SJSA1 (cell line): Measurements from ENCODE around the gene PIP4K2A. TPM values are rescaled to one million over a fixed set of nuclear protein-coding genes. Genes with fewer than 3 reads are reported as not detected.

Experiments used
- DNase-seq, 2 experiments: peaks; one replicate each; pipeline ENCODE4 v3.0.0-alpha.2; 2015 to 2020; ENCODE audit warnings: low spot score in 2 of 2, low read depth in 1 of 2
- H3K27ac ChIP-seq: fragments of 250-450 bp; sonication (Bioruptor Pico); 2 replicates; pipeline ENCODE4 v1.5.1; 2020; ENCODE audit warnings: mild to moderate bottlenecking, moderate library complexity
- H3K27me3 ChIP-seq: fragments of 250-450 bp; sonication (Bioruptor Pico); replicated peaks from 2 replicates; pipeline ENCODE4 v1.5.1; 2020; ENCODE audit warnings: mild to moderate bottlenecking, moderate library complexity
- H3K36me3 ChIP-seq: fragments of 250-450 bp; sonication (Bioruptor Pico); 2 replicates; pipeline ENCODE4 v1.5.1; 2020; ENCODE audit warnings: mild to moderate bottlenecking
- H3K4me1 ChIP-seq: fragments of 250-450 bp; sonication (Bioruptor Pico); replicated peaks from 2 replicates; pipeline ENCODE4 v1.6.1; 2021; ENCODE audit warnings: mild to moderate bottlenecking
- H3K4me3 ChIP-seq: fragments of 250-450 bp; sonication (Bioruptor Pico); 2 replicates; pipeline ENCODE4 v1.5.1; 2020; ENCODE audit warnings: mild to moderate bottlenecking
- H3K9me3 ChIP-seq: fragments of 250-450 bp; sonication (Bioruptor Pico); replicated peaks from 2 replicates; pipeline ENCODE4 v1.5.1; 2020; ENCODE audit warnings: mild to moderate bottlenecking
- total RNA-seq: library from RNA; depleted of rRNA; stranded (reverse); fragments of >200 nt; shearing (Covaris generic); gene quantifications from 2 replicates; pipeline ENCODE4 v1.2.3, GENCODE V29; 2014

The PIP4K2A gene
- total RNA-seq, 1 experiment from 2014 or later, result 51.7 TPM

DNA sequence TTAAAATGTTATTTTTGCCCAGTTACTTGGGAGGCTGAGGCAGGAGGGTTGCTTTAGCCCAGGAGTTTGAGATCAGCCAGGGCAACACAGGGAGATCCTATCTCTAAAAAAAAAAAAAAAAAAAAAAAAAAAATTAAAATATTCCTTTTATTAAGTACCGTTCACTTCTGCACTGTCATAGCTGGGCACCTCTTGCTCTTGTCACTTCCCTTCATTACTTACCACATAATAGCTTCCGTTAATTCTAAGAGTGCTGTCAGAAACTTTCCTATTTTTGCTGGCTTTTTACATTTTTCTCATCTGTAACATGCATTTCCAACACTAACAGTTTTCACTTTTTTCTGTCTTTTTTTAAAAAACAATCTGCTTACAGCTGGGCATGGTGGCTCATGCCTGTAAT is 132.9 kb downstream of the PIP4K2A start:
- 0 out of 2 replicates have a peak, but pooled peaks cover 3% of the 10 kb centered on the region for H3K4me1 ChIP-seq
- H3K27ac ChIP-seq, result no peak overlapping the region
- no peaks in the 10 kb centered on the region for H3K27me3 ChIP-seq
- H3K9me3 ChIP-seq, result no peaks in the 10 kb centered on the region
- H3K36me3 ChIP-seq, result peaks cover 13% of the 10 kb centered on the region; the same call in 1 of the 2 replicates
- no peak overlapping the region for H3K4me3 ChIP-seq
- no peak for DNase-seq

GRCh38 chr10:22580711-22581110 is 133.7 kb downstream of the PIP4K2A start:
- no peak overlapping the region for H3K4me3 ChIP-seq
- H3K27me3 ChIP-seq, result no peaks in the 10 kb centered on the region
- H3K9me3 ChIP-seq, result no peaks in the 10 kb centered on the region
- H3K36me3 ChIP-seq, result peaks cover 13% of the 10 kb centered on the region; the same call in 1 of the 2 replicates
- H3K27ac ChIP-seq, result no peak overlapping the region
- no peak for DNase-seq
- 0 out of 2 replicates have a peak, but pooled peaks cover 3% of the 10 kb centered on the region for H3K4me1 ChIP-seq

DNA sequence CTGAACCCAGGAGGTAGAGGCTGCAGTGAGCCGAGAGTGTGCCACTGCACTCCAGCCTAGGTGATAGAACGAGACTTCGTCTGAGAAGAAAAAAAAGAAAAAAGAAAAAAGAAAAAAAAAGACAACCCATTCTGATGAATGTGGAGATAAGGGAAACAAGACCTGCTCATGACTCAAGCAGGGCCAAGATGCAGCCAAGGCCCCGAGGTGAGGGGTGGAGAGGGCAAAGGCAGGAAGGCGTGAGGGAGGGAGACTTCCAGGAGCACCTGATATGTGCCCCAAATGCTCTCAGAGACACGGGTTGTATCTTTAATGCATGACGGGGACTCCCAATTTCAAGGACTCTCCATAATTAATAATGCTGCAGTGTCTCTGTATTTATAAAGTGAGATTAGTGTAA is 134.6 kb downstream of the PIP4K2A start:
- H3K27me3 ChIP-seq, result no peaks in the 10 kb centered on the region

GRCh38 chr10:22573820-22574569 is 140.4 kb downstream of the PIP4K2A start:
- Histone ChIP-seq H3K4me1 (no peaks in the 10 kb centered on the region), H3K4me3 (no peak overlapping the region), H3K27me3 (no peaks in the 10 kb centered on the region), H3K27ac (no peak overlapping the region), H3K9me3 (no peaks in the 10 kb centered on the region), H3K36me3 (peaks cover 18% of the 10 kb centered on the region)
- DNase-seq, result peak in 1 of 2 experiments; percentile 28

More for the DNA sequence above, 134.6 kb downstream of the PIP4K2A start:
- DNase-seq, result no peak
- Histone ChIP-seq H3K27ac (no peak overlapping the region), H3K36me3 (peaks cover 13% of the 10 kb centered on the region; the same call in 1 of the 2 replicates), H3K4me3 (no peak overlapping the region), H3K9me3 (no peaks in the 10 kb centered on the region), H3K4me1 (0 out of 2 replicates have a peak, but pooled peaks cover 3% of the 10 kb centered on the region)

- no peak overlapping the region for H3K4me3 ChIP-seq
- DNase-seq, result no peak
- no peaks in the 10 kb centered on the region for H3K4me1 ChIP-seq
- peaks cover 22% of the 10 kb centered on the region for H3K36me3 ChIP-seq
- H3K27ac ChIP-seq, result no peak overlapping the region
- no peaks in the 10 kb centered on the region for H3K9me3 ChIP-seq
- H3K27me3 ChIP-seq, result no peaks in the 10 kb centered on the region
Observed at GRCh38 chr10:22570733-22571430, 143.5 kb downstream of the PIP4K2A start.

- H3K4me1 ChIP-seq, result no peaks in the 10 kb centered on the region
- H3K36me3 ChIP-seq, result peaks cover 22% of the 10 kb centered on the region
- H3K4me3 ChIP-seq, result no peak overlapping the region
- H3K27me3 ChIP-seq, result no peaks in the 10 kb centered on the region
- DNase-seq, result no peak
- no peaks in the 10 kb centered on the region for H3K9me3 ChIP-seq
- H3K27ac ChIP-seq, result no peak overlapping the region
Observed at GRCh38 chr10:22570234-22570633, 144.1 kb downstream of the PIP4K2A start.

- Histone ChIP-seq H3K4me3 (no peak overlapping the region), H3K36me3 (peaks cover 34% of the 10 kb centered on the region), H3K9me3 (no peaks in the 10 kb centered on the region), H3K27ac (no peak overlapping the region), H3K4me1 (no peaks in the 10 kb centered on the region), H3K27me3 (no peaks in the 10 kb centered on the region)
- DNase-seq, result no peak
Observed at GRCh38 chr10:22568928-22569327, 145.4 kb downstream of the PIP4K2A start.

DNA sequence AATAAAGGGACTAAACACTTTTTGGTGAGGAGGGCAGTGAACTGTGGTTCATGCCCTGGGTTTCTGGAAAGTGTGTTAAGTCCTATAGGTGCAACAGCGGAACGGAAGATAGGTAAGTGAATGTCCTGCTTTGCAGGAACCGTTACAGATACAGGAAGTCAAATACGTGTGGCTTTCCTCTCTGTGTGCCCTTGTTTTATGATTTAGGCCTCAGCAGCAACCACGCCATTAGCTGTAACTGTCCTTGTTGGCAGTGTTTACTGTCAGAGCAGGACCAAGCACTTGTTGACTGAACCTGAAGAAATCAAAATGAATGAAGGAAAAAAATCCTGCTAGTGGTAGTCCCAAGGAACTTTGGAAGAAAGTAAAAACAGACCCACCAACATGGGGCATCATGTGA is 150.3 kb downstream of the PIP4K2A start:
- Histone ChIP-seq H3K27me3 (no peaks in the 10 kb centered on the region), H3K27ac (no peak overlapping the region), H3K4me3 (no peak overlapping the region), H3K4me1 (no peaks in the 10 kb centered on the region), H3K36me3 (peaks cover 25% of the 10 kb centered on the region), H3K9me3 (no peaks in the 10 kb centered on the region)
- DNase-seq, result no peak

GRCh38 chr10:22561909-22562308 is 152.5 kb downstream of the PIP4K2A start:
- H3K4me1 ChIP-seq, result no peaks in the 10 kb centered on the region
- DNase-seq, result no peak
- no peaks in the 10 kb centered on the region for H3K9me3 ChIP-seq
- H3K4me3 ChIP-seq, result no peak overlapping the region
- H3K36me3 ChIP-seq, result peaks cover 19% of the 10 kb centered on the region
- H3K27ac ChIP-seq, result no peak overlapping the region
- H3K27me3 ChIP-seq, result no peaks in the 10 kb centered on the region

DNA sequence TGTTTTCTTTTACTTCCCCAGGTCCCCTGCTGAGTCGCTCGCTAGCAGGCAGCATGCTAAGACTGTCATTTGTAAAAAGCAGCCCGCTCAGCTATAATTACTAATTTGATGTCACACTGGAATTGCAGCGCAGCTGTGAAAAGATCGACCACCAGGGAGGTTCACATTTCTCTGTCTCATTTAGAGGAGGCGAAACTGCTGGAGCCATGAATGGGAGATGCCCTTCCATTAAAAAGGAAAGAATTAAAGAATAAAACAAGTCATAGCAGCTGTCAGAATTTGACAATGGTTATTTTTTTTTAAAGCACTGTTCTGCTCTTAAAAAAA is 153.5 kb downstream of the PIP4K2A start:
- no peaks in the 10 kb centered on the region for H3K4me1 ChIP-seq
- H3K9me3 ChIP-seq, result no peaks in the 10 kb centered on the region
- no peak overlapping the region for H3K27ac ChIP-seq
- H3K27me3 ChIP-seq, result no peaks in the 10 kb centered on the region
- peaks cover 14% of the 10 kb centered on the region for H3K36me3 ChIP-seq
- no peak for DNase-seq
- H3K4me3 ChIP-seq, result no peak overlapping the region

DNA sequence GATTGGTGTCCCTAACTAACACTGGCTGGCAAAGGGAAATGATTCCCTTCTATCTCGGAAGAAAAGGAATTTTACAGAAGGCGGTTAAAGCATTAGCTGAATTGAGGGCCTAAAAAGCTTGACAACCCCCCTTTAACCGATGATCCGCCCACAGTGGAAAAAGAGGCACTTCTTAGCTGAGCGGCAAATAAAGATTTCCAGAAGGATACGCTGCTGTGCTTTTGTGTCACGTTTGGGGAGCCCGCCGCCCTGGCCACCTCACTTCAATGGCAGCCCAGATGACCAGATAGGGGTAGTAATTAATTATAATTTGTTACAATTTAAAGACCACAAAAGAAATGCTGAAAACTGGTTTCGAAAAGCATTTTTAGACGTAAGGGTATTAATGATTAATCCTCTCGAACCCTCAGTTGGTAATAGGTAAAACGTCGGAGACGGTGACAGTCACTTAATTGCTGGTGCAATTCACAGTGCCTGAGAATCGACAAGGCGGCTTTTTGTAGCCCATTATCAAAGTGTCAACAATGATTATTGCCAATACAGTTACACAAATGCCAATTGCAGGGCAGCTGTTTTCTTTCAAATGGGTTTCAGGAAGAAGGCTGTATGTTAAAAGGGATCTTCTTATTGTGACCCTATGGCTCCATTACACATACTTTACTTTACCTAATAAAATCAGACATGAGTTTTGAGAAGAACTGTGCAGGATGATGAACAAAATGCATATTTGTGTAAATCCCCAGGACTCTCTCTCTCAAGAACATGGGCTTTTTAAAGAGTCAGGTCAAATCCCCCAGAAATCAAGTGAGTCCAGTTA is 154.1 kb downstream of the PIP4K2A start:
- H3K9me3 ChIP-seq, result no peaks in the 10 kb centered on the region

GRCh38 chr10:22557321-22557720 is 157.1 kb downstream of the PIP4K2A start:
- Histone ChIP-seq H3K36me3 (no peaks in the 10 kb centered on the region), H3K4me3 (no peak overlapping the region), H3K27me3 (no peaks in the 10 kb centered on the region), H3K27ac (no peak overlapping the region), H3K9me3 (no peaks in the 10 kb centered on the region), H3K4me1 (no peaks in the 10 kb centered on the region)
- no peak for DNase-seq

More for the DNA sequence above, 154.1 kb downstream of the PIP4K2A start:
- H3K27ac ChIP-seq, result no peak overlapping the region
- peaks cover 14% of the 10 kb centered on the region for H3K36me3 ChIP-seq
- no peaks in the 10 kb centered on the region for H3K27me3 ChIP-seq
- DNase-seq, result no peak
- H3K4me1 ChIP-seq, result no peaks in the 10 kb centered on the region
- no peak overlapping the region for H3K4me3 ChIP-seq

- Histone ChIP-seq H3K36me3 (no peaks in the 10 kb centered on the region), H3K27me3 (no peaks in the 10 kb centered on the region), H3K4me1 (no peaks in the 10 kb centered on the region), H3K27ac (no peak overlapping the region), H3K9me3 (no peaks in the 10 kb centered on the region), H3K4me3 (no peak overlapping the region)
- DNase-seq, result no peak
Observed at GRCh38 chr10:22556774-22557173, 157.6 kb downstream of the PIP4K2A start.
